DMS153 treated with DMSO at 0.1 percent for 48 hours (cell line): ENCODE results near the gene LRCH3.

ENCODE experiments used
- DNase-seq: peaks from one replicate; lab custom pipeline; 2025; ENCODE audit not compliant: unreplicated experiment; lab: John Stamatoyannopoulos, UW

LRCH3 gene

GRCh38 chr3:197833930-197834715 lies 43.1 kb downstream of the LRCH3 start:
- DNase-seq, result no peak

GRCh38 chr3:197835509-197835908 lies 44.5 kb downstream of the LRCH3 start:
- DNase-seq, result no peak

- no peak for DNase-seq
These were observed 45.2 kb downstream of the LRCH3 start for GRCh38 chr3:197836244-197836643.

- no peak for DNase-seq
These were observed 46.2 kb downstream of the LRCH3 start for GRCh38 chr3:197837282-197837681.

GRCh38 chr3:197841789-197842188 lies 50.7 kb downstream of the LRCH3 start:
- no peak for DNase-seq

- no peak for DNase-seq
These were observed 55.4 kb downstream of the LRCH3 start for GRCh38 chr3:197846491-197846890.

GRCh38 chr3:197847866-197848401 lies 56.9 kb downstream of the LRCH3 start:
- DNase-seq, result no peak

- no peak for DNase-seq
These were observed 63.7 kb downstream of the LRCH3 start for GRCh38 chr3:197854596-197855343.

GRCh38 chr3:197855571-197855970 lies 64.5 kb downstream of the LRCH3 start:
- no peak for DNase-seq

- DNase-seq, result no peak
These were observed 65.3 kb downstream of the LRCH3 start for GRCh38 chr3:197856199-197856816.

GRCh38 chr3:197858133-197858532 lies 67.1 kb downstream of the LRCH3 start:
- DNase-seq, result no peak

GRCh38 chr3:197858598-197858997 lies 67.5 kb downstream of the LRCH3 start:
- no peak for DNase-seq

GRCh38 chr3:197866035-197866434 lies 75.0 kb downstream of the LRCH3 start:
- no peak for DNase-seq

- DNase-seq, result no peak
These were observed 82.3 kb downstream of the LRCH3 start for GRCh38 chr3:197873329-197873728.

GRCh38 chr3:197874064-197874463 lies 83.0 kb downstream of the LRCH3 start:
- no peak for DNase-seq

GRCh38 chr3:197874653-197875052 lies 83.6 kb downstream of the LRCH3 start:
- DNase-seq, result no peak

GRCh38 chr3:197877902-197878301 lies 86.8 kb downstream of the LRCH3 start:
- DNase-seq, result no peak

GRCh38 chr3:197878427-197878826 lies 87.4 kb downstream of the LRCH3 start:
- no peak for DNase-seq

GRCh38 chr3:197880491-197881269 lies 89.6 kb downstream of the LRCH3 start:
- DNase-seq, result no peak

- no peak for DNase-seq
These were observed 90.4 kb downstream of the LRCH3 start for GRCh38 chr3:197881270-197881969.
